ENCODE results near the gene TMEM117.

Gene TMEM117

DNA sequence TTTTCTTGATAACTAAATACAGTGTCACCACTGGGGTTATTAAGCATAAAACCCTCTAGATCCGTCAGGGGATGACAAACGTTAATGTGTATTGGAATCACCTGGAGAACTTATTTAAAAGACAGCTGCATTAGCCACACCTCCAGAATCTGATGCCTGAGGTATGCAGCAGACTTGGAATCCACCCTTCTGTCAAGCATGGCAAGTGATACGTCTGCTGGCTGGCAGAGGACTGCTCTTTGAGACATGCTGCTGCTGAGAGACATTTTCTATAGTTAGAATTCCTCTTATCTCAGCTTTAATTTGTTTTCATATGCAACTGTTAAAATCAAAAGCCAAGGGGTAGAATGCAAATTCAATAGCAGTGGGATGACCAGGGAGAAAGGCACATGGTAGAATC is 544.0 kb downstream of the TMEM117 start:
- DNase-seq (ENCODE audit: low spot score), result no peak

DNA sequence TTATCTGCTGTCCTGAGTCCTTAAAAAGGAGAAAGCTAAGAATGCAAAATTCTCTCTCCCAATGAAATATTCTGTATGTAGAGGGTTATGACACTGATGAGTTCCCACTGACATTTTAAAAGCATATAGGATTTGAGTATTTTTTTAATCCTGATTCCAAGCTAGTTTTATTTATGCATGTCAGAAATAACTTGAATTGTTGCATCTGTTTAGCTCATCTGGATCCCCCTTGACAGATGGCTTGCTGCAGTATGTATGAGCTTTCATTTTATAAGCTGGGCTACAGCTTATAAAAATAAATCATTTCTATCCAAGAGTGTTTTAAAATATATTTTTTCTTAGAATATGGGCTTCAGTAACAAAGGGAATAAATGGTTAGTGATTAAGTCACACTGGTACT is 545.0 kb downstream of the TMEM117 start:
- no peak for DNase-seq (ENCODE audit: low spot score)

DNA sequence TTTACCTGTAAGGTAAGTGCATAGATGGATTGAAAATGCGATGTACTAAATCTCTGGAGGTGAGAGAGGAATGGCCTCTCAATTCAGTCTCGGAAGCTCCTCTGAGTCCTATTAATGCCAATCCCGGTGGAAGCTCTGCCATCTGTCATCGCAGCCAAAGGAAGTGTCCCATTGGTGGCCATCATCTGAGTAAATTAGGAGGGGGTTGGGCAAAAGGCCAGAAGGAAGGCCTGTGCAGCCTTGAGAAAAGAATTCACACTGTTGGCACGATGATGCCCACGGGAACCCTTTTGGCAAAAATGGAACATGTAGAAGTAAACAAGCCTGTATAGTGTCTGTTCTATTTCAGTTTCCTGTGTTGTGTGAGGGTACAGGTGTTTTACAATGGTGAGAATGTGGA is 545.5 kb downstream of the TMEM117 start:
- DNase-seq (ENCODE audit: low spot score), result no peak

DNA sequence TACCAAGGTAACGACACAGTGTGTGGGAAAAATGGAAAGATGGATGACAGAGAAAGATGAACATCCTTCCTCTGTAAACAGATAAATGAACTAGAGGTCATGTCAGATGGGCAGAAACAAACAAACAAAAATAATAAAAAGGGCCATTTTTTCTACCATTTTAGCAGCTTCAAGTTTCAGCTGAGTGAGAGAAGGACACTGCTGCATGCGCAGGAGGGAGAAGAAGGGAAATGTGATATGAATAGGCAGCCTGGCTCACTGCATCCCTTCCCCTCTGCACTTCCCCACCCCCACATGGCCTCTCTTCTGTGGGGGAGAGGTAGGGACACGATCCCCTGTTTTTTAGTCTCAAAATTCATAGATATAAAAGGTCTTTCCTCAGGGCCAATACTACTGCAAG is 548.3 kb downstream of the TMEM117 start:
- DNase-seq (ENCODE audit: low spot score), result no peak

DNA sequence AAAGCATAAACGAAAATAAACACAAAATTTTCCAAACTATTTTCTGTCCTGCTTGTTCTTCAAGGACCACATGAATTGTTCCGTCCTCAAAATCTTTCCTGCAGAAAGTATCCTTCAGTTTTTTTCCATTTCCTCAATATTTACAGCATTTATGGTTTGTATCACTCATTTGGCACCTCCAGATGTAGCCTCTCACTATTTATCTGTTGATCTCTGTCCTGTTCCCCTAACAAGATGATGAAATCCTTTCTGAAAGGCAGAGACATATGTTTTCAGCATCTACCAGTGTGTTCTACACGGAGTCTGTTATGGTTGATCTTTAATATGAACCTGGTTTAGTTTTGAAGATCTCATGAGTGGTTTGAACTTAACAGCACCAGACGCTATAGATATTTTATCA is 550.1 kb downstream of the TMEM117 start:
- no peak for DNase-seq (ENCODE audit: low spot score)

DNA sequence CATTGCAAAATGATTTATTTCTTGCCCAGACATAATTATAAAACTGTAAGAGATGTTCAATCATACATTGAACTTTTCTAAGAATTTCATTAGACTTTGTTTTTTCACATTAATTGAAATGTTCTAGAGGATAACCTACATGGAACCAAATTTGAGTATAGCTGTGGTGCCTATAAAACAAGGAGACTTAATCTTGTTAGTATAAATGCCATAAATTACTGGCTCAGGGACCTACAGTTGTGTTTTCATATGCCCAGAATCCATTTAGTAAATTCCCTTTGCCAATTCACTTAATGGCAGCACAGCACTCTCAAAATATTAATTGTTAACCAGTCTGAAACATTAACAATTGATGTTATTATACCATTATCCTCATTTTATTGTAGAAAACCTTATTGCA is 551.7 kb downstream of the TMEM117 start:
- no peak for DNase-seq (ENCODE audit: low spot score)

DNA sequence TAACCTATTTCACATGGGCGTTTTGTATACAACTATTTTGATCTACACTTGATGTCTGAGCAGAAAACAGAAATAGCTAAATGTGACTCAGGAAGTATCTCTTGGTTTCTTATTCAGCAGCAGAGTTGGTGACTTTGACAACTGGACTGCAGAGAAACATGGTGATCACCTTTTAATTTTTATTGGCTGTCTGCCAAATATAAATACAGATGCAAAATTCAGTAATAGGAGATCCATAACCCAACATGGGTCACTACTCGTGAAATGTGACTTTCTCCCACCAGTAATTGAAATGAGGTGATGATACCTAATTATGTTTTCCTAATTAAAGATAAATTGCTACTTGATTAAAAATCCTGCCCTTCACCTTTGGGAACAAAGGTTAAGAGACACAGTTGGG is 553.2 kb downstream of the TMEM117 start:
- no peak for DNase-seq (ENCODE audit: low spot score)

DNA sequence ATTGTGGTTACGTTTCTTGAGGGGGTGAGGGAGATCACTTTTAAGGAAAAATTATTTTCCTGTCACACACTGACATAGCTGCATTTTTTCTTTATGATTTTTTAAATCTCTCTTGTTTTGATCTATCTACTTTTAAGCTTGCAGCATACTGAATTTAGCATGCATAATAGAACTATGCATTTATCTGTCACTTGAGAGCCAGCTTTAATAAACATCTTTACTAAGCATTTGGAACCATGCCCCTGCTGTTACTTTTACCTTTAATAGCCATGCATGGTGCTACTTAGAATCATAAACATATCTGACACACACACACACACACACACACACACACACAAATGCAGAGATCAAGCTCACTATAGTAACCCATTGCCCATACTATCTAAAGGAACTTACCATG is 554.0 kb downstream of the TMEM117 start:
- DNase-seq (ENCODE audit: low spot score), result no peak

DNA sequence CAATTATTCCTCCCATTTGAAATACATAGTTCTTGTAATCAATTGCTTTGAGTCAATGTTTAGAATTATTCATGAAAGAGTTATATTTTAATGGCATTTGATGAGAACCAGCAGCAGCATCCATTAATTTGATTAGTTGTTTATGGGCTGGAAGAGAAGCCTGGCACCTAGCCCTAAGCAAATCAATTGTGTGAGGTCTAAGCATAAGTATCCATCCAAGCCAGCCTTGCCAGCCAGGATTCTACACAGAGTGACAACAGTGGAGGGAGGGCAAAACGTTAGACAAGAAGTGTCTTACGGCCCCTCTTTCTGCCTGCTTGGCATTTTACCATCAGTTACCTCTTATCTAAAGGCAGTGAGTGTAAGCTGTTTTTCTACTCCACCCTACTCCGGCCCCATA is 561.8 kb downstream of the TMEM117 start:
- no peak for DNase-seq (ENCODE audit: low spot score)

DNA sequence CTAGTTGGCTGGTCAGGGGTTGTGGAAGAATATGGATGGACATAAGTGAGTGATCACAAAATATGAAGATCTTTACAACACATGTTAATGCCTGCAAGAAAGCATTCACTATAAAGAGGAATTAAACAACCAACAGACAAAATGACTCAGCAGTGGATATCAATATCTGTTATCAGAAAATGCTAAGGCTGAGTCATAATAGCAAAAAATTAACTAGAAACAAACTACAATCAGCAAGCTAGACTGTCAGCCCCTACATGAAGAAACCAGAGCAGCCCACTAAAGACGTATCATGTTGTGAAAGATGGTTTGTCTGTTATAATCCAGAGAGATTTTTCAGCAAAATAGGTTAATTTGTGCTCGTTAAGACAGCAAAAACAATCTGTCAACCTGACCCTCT is 567.3 kb downstream of the TMEM117 start:
- no peak for DNase-seq (ENCODE audit: low spot score)

DNA sequence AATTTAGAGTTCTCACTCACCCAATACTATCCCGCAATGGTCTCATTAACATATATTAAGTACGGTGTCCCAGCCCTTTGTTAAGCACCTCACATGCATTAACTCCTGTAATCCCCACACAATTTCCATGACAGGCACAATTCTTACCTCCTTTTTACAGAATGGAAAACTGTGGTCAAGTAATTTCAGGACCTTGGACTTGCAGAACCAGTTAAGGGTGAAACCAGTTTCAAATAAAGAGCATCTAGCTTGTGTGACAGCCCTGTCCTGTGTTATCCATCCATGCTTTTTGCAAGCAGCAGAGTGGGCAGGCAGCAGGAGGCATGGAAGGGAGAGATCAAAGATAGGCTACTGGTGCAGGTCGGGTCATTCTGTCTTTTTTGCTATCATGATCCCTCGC is 569.4 kb downstream of the TMEM117 start:
- DNase-seq (ENCODE audit: low spot score), result no peak

DNA sequence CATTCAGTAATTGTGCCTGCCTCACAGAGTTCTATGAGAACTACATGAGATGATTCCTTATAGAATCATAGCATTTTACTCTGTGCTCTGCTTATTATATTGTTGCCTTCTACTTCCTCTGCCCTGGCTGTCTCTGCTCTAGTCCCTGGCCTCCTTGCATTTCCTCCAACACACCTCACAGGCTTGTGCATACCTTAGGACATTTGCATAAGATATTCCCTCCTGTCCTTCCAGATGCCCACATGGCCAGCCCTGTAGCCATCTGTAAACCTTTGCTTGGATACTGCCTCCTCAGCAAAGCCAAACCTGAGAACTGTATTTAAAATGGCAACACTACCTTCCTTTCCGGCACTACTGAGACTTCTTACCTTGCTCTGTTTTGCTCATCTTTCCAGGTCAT is 586.7 kb downstream of the TMEM117 start:
- no peak for DNase-seq (ENCODE audit: low spot score)

DNA sequence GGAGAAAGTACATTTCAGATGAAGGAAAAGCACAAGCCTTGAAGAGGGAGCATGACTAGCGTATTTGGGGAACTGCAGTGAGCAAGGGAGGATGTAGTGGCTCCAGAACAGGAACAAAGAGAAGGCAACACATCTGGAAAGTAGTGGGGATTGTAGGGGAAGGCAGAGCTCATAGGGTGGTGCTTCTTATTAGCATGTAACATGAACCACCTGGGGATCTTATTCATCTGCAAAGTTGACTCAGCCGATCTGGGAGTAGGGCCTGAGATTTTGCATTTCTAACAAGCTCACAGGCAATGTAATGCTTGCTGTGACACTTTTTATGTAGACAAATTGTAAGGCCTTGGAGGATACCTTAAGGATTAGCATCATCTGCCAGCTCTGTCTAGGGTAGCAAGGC is 592.9 kb downstream of the TMEM117 start:
- no peak for DNase-seq (ENCODE audit: low spot score)

DNA sequence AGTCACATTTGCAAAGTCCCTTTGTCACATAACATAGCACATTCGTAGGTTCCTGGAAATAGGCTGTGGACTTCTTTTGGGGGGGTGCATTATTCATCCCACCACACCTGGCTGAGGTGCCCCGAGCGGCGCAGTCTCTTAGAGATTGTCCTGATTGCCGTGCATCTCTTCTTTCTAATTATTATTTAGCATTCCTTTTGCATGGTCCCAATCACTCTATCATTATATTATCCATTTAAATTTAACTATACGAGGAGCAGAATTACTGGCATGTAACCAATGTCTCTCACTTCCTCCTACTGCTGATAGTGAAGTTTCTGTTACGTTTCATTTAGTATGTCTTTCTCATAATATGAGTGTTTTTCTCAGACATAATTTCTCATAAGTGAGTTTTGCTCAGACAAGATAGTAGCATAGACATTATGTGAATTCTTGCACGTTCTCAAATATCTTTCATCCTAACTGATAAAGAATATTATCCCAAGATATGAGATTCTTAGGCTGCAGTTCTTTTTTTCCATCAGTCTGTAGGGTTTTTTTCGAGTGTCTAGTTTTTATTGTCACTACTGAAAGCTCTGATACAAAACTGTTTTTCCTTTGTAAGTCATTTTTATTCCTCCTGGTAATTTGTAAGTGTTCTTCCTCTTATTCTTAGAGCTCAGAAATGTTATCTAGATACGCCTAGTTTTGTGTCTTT is 595.9 kb downstream of the TMEM117 start:
- DNase-seq (ENCODE audit: low spot score), result no peak

DNA sequence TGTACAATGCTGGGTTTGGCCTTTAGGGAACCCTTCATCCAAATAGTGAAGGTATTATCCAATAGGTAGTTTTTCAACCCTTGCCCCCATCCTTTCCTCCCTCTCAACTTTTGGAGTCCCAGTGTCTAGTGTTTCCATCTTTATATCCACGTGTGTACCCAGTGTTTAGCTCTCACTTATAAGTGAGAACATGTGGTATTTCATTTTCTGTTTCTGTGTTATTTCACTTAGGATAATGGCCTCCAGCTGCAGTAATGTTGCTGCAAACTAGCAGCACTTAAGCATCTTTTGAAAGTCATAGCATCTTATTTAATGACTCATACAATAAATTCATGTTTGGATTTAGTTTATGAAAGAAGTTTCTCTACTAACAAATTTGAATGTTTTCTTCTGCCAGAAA is 597.8 kb downstream of the TMEM117 start:
- no peak for DNase-seq (ENCODE audit: low spot score)

DNA sequence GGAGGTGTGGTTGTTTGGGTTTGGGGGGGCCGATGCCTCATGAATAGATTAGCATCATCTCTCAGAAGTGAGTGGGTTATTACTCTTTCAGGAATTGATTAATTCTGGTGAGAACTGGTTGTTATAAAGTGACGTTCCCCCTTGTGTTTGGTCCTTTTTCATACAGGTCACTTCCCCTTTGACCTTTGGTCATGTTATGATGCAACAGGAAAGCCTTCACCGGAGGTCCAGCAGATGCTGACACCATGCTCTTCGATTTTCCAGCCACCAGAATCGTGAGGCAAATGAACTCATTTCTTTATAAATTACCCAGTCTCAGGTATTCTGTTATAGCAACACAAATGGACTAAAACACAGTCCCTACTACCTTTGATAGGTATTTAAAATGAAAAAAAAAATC is 600.9 kb downstream of the TMEM117 start:
- no peak for DNase-seq (ENCODE audit: low spot score)
